IgD-negative memory B cell (primary cell): ENCODE data around the gene SLC22A4. TPM values are rescaled to one million over a fixed set of nuclear protein-coding genes. Genes with fewer than 3 reads are reported as not detected.

ENCODE experiments used
- H3K27ac Mint-ChIP-seq, 3 donors: one replicate each; pipeline ENCODE4 v1.8.0; 2020 to 2022; ENCODE audit warnings: mild to moderate bottlenecking in 3 of 3, mixed read lengths in 3 of 3, moderate library complexity in 1 of 3
- H3K27me3 Mint-ChIP-seq: one replicate; pipeline ENCODE4 v1.8.0; 2021; ENCODE audit warnings: mixed read lengths
- H3K36me3 Mint-ChIP-seq: one replicate; pipeline ENCODE4 v1.8.0; 2020; ENCODE audit warnings: mild to moderate bottlenecking, mixed read lengths
- H3K4me1 Mint-ChIP-seq, 3 donors: one replicate each; pipeline ENCODE4 v1.8.0; 2020 to 2022; ENCODE audit warnings: mixed read lengths in 3 of 3, mild to moderate bottlenecking in 1 of 3
- H3K4me3 Mint-ChIP-seq, 4 donors: one replicate each; pipeline ENCODE4 v1.8.0; 2020 to 2022; ENCODE audit warnings: mild to moderate bottlenecking in 4 of 4, mixed read lengths in 4 of 4, moderate library complexity in 3 of 4
- H3K9me3 Mint-ChIP-seq, 3 donors: one replicate each; pipeline ENCODE4 v1.8.0; 2020 to 2021; ENCODE audit warnings: mixed read lengths in 3 of 3, mild to moderate bottlenecking in 1 of 3
- polyA plus RNA-seq: library from polyadenylated mRNA; unstranded; fragments of 300-500 nt; fragmentation: Illumina TruSeq; gene quantifications from one replicate; pipeline ENCODE4 v1.2.3, GENCODE V29; 2021

Gene SLC22A4
- polyA plus RNA-seq, 1 donor from 2014 or later, result not detected

GRCh38 chr5:132259069-132259851 is 34.9 kb upstream of the SLC22A4 start:
- Mint-ChIP-seq H3K27me3 (peaks cover 17% of the 10 kb centered on the region), H3K9me3 (no peaks in the 10 kb centered on the region), H3K4me3 (peak overlapping the region in 1 of 4 donors; percentile 32), H3K27ac (no peak overlapping the region), H3K4me1 (no peaks in the 10 kb centered on the region), H3K36me3 (peaks cover 3% of the 10 kb centered on the region)

- Mint-ChIP-seq H3K36me3 (peaks cover 3% of the 10 kb centered on the region), H3K4me1 (no peaks in the 10 kb centered on the region), H3K4me3 (no peak overlapping the region), H3K27ac (no peak overlapping the region), H3K27me3 (peaks cover 17% of the 10 kb centered on the region), H3K9me3 (no peaks in the 10 kb centered on the region)
Observed at GRCh38 chr5:132260051-132260450, 34.1 kb upstream of the SLC22A4 start.

GRCh38 chr5:132260714-132261551 is 33.3 kb upstream of the SLC22A4 start:
- H3K27ac Mint-ChIP-seq, result no peak overlapping the region
- no peaks in the 10 kb centered on the region for H3K9me3 Mint-ChIP-seq
- H3K4me3 Mint-ChIP-seq, result no peak overlapping the region

GRCh38 chr5:132261881-132262845 is 32.0 kb upstream of the SLC22A4 start:
- Mint-ChIP-seq H3K9me3 (no peaks in the 10 kb centered on the region), H3K36me3 (no peaks in the 10 kb centered on the region), H3K27ac (no peak overlapping the region), H3K27me3 (peaks cover 1% of the 10 kb centered on the region), H3K4me1 (peaks cover 0 to 2% (median 0%) of the 10 kb centered on the region in 3 donors), H3K4me3 (no peak overlapping the region)

More at GRCh38 chr5:132260714-132261551, 33.3 kb upstream of the SLC22A4 start:
- Mint-ChIP-seq H3K36me3 (peaks cover 3% of the 10 kb centered on the region), H3K4me1 (no peaks in the 10 kb centered on the region), H3K27me3 (peaks cover 11% of the 10 kb centered on the region)

GRCh38 chr5:132262882-132263547 is 31.2 kb upstream of the SLC22A4 start:
- H3K9me3 Mint-ChIP-seq, result no peaks in the 10 kb centered on the region
- H3K27me3 Mint-ChIP-seq, result no peaks in the 10 kb centered on the region
- H3K4me3 Mint-ChIP-seq, result no peak overlapping the region
- H3K27ac Mint-ChIP-seq, result no peak overlapping the region
- H3K4me1 Mint-ChIP-seq, result peaks cover 0 to 2% (median 0%) of the 10 kb centered on the region in 3 donors
- no peaks in the 10 kb centered on the region for H3K36me3 Mint-ChIP-seq

- Mint-ChIP-seq H3K4me3 (no peak overlapping the region), H3K36me3 (no peaks in the 10 kb centered on the region), H3K9me3 (no peaks in the 10 kb centered on the region), H3K27ac (peak overlapping the region in 1 of 3 donors; percentile 31), H3K4me1 (peaks cover 0 to 2% (median 0%) of the 10 kb centered on the region in 3 donors), H3K27me3 (no peaks in the 10 kb centered on the region)
Observed at GRCh38 chr5:132263548-132264261, 30.5 kb upstream of the SLC22A4 start.

GRCh38 chr5:132264546-132265335 is 29.5 kb upstream of the SLC22A4 start:
- H3K9me3 Mint-ChIP-seq, result no peaks in the 10 kb centered on the region
- no peak overlapping the region for H3K4me3 Mint-ChIP-seq
- peaks cover 0 to 2% (median 0%) of the 10 kb centered on the region in 3 donors for H3K4me1 Mint-ChIP-seq
- H3K36me3 Mint-ChIP-seq, result no peaks in the 10 kb centered on the region
- H3K27me3 Mint-ChIP-seq, result no peaks in the 10 kb centered on the region
- H3K27ac Mint-ChIP-seq, result peak overlapping the region in 1 of 3 donors; percentile 31

- H3K36me3 Mint-ChIP-seq, result no peaks in the 10 kb centered on the region
- no peaks in the 10 kb centered on the region for H3K27me3 Mint-ChIP-seq
- no peak overlapping the region for H3K4me3 Mint-ChIP-seq
- H3K4me1 Mint-ChIP-seq, result peaks cover 0 to 2% (median 0%) of the 10 kb centered on the region in 3 donors
- no peaks in the 10 kb centered on the region for H3K9me3 Mint-ChIP-seq
- peak overlapping the region in 1 of 3 donors; percentile 6 for H3K27ac Mint-ChIP-seq
Observed at GRCh38 chr5:132265336-132266030, 28.7 kb upstream of the SLC22A4 start.

- Mint-ChIP-seq H3K9me3 (no peaks in the 10 kb centered on the region), H3K4me1 (peaks cover 0 to 2% (median 0%) of the 10 kb centered on the region in 3 donors), H3K27ac (no peak overlapping the region), H3K4me3 (peak overlapping the region in 1 of 4 donors; percentile 43), H3K36me3 (no peaks in the 10 kb centered on the region), H3K27me3 (no peaks in the 10 kb centered on the region)
Observed at GRCh38 chr5:132266031-132266835, 28.0 kb upstream of the SLC22A4 start.

GRCh38 chr5:132266836-132267160 is 27.4 kb upstream of the SLC22A4 start:
- no peaks in the 10 kb centered on the region for H3K27me3 Mint-ChIP-seq
- H3K36me3 Mint-ChIP-seq, result no peaks in the 10 kb centered on the region
- no peaks in the 10 kb centered on the region for H3K9me3 Mint-ChIP-seq
- peaks cover 0 to 2% (median 2%) of the 10 kb centered on the region in 3 donors for H3K4me1 Mint-ChIP-seq
- peak overlapping the region in 1 of 4 donors; percentile 43 for H3K4me3 Mint-ChIP-seq
- no peak overlapping the region for H3K27ac Mint-ChIP-seq

- Mint-ChIP-seq H3K36me3 (no peaks in the 10 kb centered on the region), H3K27me3 (peaks cover 2% of the 10 kb centered on the region), H3K4me1 (peaks cover 0 to 2% (median 2%) of the 10 kb centered on the region in 3 donors), H3K9me3 (no peaks in the 10 kb centered on the region), H3K4me3 (no peak overlapping the region), H3K27ac (no peak overlapping the region)
Observed at GRCh38 chr5:132267166-132267739, 26.9 kb upstream of the SLC22A4 start.
